GM12865 (cell line): ENCODE results near the gene SLCO3A1.

Experiments
- DNase-seq: peaks from one replicate; pipeline ENCODE4 v3.0.0; 2010; ENCODE audit warnings: low read depth
- H3K4me3 ChIP-seq: 2 replicates; pipeline ENCODE4 v1.5.1; 2011; ENCODE audit warnings: mild to moderate bottlenecking, low read depth, low read length, control low read depth
- TF ChIP-seq, protein P1 (sequence below): IDR thresholded peaks from 2 replicates; pipeline ENCODE4 v1.5.1; 2011; ENCODE audit warnings: low read length, control low read depth, low read depth, inconsistent platforms; ENCODE audit not compliant: insufficient read depth; ENCODE audit errors: missing control alignments

SLCO3A1 gene

DNA sequence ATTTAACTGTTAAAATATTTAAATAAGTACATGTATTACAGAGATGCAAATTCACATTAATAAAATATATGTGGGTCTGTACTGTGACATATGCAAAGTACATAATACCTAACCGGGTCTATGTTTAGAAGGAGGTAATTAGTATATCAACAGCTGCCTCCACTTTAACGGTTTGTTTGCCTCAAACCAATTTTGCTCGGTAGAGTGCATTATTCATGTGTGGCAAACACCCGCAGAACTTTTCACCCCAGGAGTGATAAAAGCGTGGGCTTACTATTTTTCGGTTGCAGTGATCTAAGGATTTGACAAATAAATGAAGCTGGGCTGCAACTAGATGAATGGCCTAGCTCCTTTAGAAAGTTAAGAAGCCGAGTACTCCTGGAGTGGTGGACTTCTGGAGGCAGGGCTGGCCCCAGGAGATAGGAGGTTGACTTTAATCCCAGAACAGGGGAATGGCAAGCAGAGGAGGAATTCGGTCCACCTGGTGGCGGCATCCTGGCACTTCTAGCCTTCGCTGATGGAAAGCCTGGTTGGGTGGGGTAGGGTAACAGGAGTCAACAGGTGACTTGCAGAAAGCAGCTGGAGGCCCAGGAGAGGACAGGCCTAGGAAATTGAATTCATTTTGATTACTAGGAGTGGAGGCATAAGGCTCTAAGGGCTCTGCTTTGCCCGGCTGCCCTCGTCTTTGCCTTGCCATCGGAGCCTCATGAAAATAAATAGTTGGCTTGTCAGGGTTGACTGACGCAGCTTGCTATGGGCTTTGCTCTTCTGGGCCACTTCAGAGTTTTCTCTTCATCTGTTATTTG is 2.4 kb downstream of the SLCO3A1 start:
- TF ChIP-seq, protein P1, sequence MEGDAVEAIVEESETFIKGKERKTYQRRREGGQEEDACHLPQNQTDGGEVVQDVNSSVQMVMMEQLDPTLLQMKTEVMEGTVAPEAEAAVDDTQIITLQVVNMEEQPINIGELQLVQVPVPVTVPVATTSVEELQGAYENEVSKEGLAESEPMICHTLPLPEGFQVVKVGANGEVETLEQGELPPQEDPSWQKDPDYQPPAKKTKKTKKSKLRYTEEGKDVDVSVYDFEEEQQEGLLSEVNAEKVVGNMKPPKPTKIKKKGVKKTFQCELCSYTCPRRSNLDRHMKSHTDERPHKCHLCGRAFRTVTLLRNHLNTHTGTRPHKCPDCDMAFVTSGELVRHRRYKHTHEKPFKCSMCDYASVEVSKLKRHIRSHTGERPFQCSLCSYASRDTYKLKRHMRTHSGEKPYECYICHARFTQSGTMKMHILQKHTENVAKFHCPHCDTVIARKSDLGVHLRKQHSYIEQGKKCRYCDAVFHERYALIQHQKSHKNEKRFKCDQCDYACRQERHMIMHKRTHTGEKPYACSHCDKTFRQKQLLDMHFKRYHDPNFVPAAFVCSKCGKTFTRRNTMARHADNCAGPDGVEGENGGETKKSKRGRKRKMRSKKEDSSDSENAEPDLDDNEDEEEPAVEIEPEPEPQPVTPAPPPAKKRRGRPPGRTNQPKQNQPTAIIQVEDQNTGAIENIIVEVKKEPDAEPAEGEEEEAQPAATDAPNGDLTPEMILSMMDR, result peak; percentile 9
- no peak for DNase-seq
- no peak overlapping the region for H3K4me3 ChIP-seq

DNA sequence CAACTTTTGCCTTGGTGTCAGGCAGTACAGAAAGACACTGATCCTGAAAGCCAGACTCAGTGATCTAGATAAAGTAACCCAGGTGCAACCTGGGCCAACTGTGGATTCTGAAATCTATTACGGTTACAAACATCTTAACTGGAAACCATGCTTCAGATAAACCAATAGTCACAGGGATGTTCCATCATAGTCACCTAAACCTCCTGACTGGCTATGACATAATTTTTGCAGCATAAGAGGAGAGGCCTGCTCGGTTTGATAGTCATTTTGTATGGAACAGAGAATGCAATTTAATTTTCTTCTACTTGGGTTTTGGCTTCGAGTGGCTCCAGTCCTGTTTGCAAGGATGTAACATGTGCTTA is 3.7 kb downstream of the SLCO3A1 start:
- TF ChIP-seq, protein P1, result no peak
- DNase-seq, result no peak
- no peak overlapping the region for H3K4me3 ChIP-seq

- DNase-seq, result peak; percentile 70
- H3K4me3 ChIP-seq, result no peak overlapping the region
- TF ChIP-seq, protein P1, result no peak
Observed at GRCh38 chr15:91857772-91858171, 4.3 kb downstream of the SLCO3A1 start.

GRCh38 chr15:91860498-91860897 is 7.0 kb downstream of the SLCO3A1 start:
- no peak overlapping the region for H3K4me3 ChIP-seq

DNA sequence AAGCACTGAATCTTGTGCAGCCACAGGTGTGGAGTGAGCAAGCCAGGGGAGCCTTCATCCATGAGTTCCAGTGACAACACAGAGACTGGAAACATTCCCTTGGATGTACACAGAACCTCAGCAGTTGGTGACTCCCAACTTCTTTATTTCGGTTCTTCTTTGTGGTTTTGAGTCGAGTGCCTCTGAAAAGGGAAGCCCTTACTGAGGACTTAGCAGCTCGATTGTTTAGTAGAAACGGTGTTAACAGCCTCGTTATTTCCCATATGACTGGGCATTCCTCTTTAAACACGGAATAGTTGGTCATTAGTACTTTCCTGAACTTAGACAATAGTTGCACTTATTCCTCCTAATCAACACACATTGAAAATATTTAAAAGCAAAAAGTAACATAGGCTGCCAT is 7.7 kb downstream of the SLCO3A1 start:
- no peak for DNase-seq
- TF ChIP-seq, protein P1, result no peak

More at GRCh38 chr15:91860498-91860897, 7.0 kb downstream of the SLCO3A1 start:
- DNase-seq, result no peak
- TF ChIP-seq, protein P1, result no peak

GRCh38 chr15:91862891-91863504 is 9.5 kb downstream of the SLCO3A1 start:
- TF ChIP-seq, protein P1, result no peak
- H3K4me3 ChIP-seq, result no peak overlapping the region
- no peak for DNase-seq

More for the DNA sequence above, 7.7 kb downstream of the SLCO3A1 start:
- no peak overlapping the region for H3K4me3 ChIP-seq
